ENCODE data around the gene FGFR2.

DNA sequence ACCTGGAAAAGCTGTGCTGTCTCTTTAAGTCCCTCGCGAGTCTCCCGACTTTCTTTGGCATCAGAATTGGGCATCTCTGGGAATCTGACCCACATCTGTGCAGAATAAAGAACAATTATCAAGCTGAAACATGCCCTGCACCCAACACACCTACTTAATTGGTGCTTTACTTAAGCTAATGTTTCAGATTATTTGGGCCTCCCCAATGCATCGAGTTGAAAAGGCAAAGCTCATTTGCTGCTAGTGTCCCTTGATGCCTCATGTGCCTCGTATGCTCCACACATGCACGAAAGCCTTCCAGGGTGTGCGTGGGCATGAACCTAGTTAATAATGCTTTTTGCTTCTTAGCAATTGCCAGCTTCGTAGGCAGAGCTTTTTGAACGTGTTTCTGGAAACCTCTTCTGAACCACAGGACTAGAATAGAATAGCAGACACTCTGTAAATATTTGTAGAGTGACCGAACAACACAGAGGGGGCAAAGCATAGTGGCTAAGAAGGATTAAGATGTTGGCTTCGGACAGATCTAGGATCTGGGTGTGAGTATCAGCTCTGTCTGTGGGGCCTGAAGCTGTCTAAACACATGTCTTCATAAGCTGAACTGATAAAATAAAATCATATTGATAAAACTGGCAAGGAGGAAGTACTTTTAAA, 26.7 kb upstream of the FGFR2 start:
- TF ChIP-seq GATA3 (IDR thresholded peaks at IDR 0.05; ENCODE audit: low read depth, low read length), result no peak
- TF ChIP-seq GATA2 (IDR thresholded peaks at IDR 0.05; ENCODE audit: low read depth, low read length), result no peak
